Measurements from ENCODE around the gene MPV17L2.
"Not testable (repeated sequence)": the region's sequence is repeated elsewhere in the genome, so short reads cannot be mapped to it uniquely, and the experiment has no call there.

MPV17L2 gene

DNA sequence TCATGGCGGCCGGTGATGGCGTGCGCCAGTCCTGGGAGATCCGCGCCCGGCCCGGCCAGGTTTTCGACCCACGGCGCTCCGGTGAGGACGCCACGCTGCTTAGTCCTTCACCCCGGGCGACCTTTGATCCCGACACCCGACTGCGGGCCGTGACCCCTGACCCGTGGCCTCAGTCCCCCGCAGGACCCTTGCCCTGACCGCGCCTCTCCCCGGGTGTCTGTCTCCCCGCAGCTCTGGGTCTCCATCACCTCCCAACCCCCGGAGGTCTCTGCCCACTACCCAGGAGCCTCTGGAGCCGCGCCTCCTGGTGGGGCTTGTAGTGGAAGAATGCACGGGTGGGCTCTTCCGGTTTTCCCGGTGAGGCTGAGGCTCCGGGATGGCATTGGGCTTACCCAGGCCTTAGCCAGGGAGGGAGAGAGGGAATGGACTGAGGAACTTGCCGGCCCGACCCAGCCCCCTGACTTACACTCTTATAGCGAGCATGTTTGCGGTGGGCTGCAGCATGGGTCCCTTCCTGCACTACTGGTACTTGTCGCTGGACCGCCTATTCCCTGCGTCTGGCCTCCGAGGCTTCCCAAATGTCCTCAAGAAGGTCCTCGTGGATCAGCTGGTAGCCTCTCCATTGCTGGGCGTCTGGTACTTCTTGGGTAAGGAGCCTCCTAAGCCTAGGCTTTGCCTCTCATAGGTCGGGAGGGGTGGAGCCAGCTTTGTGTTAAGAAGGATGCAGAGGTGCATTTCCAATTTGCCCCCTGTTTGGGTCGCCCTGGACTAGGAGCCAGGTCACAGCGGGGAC, 566 bp downstream of the MPV17L2 start:
- no peak for DNase-seq

DNA sequence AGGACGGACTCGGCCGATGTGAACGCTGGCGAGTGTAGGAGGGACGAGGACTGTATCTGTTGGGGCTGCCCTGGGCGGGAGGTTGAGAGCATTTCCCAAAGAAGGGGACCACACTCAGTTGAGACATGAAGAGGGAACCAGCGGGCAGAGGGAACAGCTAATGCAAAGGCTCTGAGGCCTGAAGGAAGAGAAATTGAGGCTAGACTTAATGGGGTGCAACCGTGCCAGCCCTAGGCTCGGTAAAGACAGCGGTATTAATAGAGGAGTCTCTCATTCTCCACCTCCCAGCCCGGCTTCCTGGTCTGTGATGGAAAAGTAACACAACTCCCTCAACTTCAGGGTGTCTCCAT, 1.1 kb downstream of the MPV17L2 start:
- no peak for DNase-seq

DNA sequence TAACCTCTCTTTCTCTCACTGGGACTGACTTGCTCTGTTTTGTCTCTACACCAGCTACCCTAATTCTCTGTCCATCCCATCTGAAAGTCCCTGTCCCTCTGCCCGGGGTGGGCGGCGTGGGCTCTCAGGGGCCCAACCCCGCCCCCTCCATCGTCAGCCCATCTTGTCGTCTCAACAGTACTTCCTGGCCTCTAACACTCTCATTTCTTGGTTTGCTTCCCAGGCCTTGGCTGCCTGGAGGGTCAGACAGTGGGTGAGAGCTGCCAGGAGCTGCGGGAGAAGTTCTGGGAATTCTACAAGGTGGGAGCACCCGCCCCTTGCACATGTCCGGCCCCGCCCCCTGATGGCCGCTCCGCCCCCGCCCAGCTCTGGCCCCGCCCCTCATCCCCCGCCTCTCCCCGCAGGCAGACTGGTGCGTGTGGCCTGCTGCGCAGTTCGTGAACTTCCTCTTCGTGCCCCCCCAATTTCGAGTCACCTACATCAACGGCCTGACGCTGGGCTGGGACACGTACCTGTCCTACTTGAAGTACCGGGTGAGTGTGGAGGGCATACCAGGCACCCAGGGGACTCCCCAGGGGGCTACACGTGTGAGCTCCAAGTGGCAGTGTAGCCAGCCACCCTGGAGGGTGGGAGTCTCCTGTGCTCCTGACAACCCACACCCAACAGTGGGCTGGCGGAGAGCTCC, 1.7 kb downstream of the MPV17L2 start:
- DNase-seq = no peak

DNA sequence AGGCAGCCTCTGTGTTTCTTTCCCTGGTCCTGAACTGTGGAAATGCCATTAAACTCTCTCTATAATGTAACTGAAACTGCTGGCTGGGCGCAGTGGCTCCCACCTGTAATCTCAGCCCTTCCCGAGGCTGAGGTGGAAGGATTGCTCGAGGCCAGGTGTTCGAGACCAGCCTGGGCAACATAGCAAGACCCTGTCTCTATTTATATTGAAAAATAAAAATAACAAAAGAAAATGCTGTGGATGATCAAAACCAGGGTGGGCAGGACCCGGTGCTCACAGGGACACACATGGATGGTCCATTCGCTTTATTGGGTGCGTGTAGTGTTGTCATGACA, 3.5 kb downstream of the MPV17L2 start:
- DNase-seq = no peak

GRCh38 chr19:18197306-18197705, 4.3 kb downstream of the MPV17L2 start:
- DNase-seq = no peak

GRCh38 chr19:18197941-18198340, 4.9 kb downstream of the MPV17L2 start:
- DNase-seq = no peak

GRCh38 chr19:18198374-18198773, 5.4 kb downstream of the MPV17L2 start:
- no peak for DNase-seq

DNA sequence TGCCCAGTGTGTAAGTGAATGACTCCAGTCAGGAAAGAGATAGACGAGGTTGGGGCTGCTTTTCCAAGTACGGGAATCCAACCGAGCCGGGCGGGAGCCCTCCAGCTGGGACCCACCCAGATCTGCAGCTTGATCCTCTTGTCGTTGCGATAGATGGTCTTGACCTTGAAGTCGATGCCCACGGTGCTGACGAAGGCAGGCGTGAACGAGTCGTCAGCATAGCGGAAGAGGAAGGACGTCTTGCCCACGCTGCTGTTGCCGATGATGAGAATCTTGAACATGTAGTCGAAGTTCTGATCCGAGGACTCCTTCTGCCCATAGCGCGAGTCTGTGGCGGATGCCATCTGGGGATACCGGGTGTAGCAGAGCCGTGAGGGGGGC, 9.4 kb downstream of the MPV17L2 start:
- no peak for DNase-seq

DNA sequence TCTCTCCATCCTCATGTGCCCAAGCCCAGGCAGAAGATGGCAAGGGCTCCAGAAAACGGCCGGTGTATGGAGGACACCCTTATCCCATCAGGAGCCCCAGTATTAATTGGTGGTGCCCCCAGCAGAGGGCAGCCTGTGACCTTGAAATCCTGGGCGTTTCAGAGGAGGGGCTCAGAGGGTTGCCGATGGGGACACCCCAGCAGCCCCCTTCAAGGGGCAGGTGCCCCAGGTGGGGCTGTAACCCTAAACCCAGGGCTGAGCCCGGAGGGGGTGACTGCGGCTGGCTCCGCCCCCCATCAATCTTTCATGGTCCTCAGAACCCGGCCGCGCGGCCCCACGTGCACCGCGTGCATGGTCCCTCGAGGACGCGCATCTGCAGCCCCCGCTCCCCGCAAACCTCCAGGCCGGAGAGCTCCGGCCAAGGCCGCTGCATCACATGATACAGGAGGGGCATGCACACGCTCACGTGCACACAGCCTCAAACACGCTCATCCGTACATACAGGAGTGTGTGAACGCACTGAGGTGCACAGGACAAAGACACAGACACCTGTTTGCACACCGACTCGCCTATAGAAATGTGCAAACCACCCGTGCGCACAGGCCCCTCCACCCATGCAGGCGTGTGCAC, 9.9 kb downstream of the MPV17L2 start:
- no peak for DNase-seq

DNA sequence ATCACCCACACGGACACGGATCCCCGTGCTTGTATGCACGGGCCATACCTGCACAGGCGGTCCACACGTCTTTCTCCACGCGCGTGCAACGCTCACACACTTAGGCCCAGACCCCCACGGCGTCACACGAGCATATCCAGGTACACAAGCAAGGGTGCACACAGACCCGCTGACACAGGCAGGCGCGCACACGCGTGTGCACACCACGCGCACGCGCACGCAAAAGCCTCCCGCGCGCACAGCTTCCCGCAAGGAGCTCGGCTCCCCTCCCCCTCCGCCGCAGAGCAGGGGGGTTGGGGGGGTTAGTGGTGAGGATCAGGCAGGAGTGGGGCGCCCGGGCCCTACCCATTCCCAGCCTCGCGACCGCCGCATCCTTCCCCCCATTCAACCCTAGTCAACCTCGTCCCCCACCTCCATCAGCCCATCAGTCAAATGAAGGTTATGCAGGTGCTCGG, 10.4 kb downstream of the MPV17L2 start:
- no peak for DNase-seq

GRCh38 chr19:18203863-18204393, 10.9 kb downstream of the MPV17L2 start, which contains the start of gene RAB3A:
TSS of gene RAB3A (minus strand) at chr19:18204042. CDS start at chr19:18202740, 1,302 bp downstream.
- peak; percentile 100 for DNase-seq

DNA sequence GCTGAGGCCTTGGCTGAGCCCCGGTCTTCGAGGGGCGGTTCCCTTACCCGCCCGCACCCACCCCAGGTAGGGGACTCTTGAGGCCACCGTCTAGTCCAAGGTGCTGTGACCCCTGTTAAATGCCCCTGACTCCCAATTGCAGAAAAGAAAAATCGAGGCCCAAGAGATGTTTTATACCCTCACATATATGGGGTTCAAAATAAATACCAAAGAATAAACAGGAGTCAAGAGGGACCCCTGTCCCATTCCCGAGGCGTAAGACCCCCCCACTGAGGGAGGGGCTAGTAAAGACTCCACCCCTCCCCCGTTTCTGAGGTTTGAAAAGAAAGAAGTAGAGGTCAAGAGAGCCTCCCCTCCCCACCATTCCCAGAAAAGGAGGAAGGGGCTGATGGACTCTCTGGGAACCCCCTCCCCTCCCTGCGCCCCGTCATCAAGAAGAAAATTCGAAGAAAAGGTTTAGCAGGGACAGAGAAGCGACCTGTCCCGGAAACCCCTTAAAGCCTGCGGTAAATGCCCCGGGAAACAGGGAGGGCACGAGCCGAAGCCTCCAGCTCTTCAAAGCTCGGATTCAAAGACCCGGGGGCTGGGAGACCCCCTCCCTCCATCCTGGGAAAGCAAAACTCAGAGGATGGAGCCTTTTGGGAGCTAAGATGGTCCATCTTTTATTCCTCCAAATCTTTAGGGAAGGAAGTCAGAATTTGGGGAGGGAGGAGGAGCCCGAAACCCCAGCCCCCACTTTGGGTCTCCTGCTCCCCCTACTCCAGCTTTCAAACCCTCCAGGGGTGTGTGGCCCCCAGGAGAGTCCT, 11.6 kb downstream of the MPV17L2 start:
- no peak for DNase-seq

DNA sequence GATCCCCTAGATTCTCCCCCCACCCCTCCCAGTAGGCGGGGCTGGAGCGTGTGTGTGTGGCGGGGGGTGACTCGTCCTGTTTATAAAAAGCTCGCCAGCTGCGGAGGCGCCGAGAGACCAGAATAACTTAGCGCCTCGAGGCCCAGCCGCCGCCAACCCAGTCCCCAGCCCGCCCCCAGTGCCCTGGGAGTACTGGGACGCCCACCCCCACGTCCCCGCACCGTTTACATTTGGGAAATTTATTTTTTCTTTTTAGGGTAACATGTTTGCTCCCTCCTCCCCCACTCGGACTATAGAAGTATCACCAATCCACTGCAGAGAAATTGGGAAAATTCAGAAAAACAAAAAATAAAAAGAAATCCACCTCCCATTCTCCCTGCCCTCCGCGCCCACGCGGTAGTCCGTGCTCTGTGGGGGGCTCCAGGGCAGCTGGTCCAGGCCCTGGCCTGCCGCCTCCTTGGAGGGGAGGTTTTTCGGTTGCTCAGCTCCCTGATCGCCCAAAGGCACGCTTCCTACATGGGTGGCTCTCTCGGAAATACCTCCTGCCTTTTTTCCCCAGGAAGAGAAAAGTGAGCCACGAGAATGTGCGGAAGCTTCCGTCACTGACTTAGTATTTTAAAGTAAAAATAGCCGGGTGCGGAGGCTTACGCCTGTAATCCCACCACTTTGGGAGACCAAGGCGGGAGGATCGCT, 12.3 kb downstream of the MPV17L2 start:
- peak; percentile 71 for DNase-seq

DNA sequence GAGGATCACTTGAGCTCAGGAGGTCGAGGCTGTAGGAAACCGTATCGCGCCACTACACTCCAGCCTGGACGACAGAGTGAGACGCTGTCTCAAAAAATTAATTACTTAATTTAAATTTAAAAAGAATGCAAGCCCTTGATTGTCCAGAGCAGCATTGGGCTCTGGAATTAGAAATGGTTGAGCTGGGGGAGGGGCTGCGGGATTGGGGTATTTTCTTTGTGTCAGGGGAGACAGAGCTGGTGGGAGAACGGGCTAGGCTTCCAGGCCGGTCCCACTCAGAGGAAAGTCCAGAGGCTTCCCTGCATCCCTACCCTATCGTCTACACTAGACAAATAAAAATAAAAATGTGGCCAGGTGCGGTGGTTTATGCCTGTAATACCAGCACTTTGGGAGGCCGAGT, 13.0 kb downstream of the MPV17L2 start:
- DNase-seq = no peak

DNA sequence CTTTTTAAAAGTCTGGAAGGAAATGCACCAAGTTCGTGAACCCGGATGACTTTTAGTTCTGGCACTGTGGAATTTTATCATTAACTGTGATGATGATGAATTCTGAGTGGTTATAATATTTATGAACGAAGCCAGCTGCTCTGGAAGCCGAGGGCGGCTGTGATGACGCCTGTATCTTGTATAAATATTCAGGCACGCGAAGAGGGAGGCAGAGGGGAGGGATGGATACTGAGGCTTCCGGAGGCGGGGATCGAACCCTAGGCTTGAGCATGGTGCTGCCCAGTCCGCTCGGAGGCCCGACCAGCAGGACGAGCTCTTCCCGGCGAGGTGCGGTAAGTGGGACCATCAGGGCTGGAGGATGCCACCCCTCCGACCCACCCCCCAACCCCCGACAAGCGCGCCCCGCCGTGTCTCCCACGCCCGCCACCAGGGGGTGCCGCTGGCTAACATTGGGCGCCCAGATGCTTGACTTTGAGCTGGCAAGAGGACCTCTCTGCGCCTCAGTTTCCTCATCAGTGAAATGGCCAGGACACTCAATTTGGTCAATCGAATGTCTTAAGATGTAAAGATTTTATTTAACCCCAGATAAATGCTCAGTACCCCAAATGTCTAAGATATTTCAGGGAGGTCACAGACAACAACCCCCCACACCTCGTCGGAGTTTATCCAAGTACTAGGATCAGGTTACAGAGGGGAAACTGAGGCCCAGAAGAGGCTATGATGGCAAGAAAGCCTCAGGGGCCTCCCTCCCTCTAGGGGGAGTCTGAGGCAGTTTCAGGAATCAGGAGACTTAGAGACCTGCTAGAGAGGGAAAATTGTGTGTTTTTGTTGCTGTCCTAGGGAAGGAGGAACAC, 15.3 kb downstream of the MPV17L2 start:
- peak; percentile 68 for DNase-seq

- DNase-seq = not testable (repeated sequence)
These were observed 16.9 kb downstream of the MPV17L2 start for GRCh38 chr19:18209912-18210311.

GRCh38 chr19:18211683-18212082, 18.7 kb downstream of the MPV17L2 start:
- DNase-seq = no peak

GRCh38 chr19:18214779-18215433, 21.9 kb downstream of the MPV17L2 start:
- DNase-seq = peak; percentile 44

- no peak for DNase-seq
These were observed 23.8 kb downstream of the MPV17L2 start for GRCh38 chr19:18216789-18217188.

GRCh38 chr19:18218159-18218558, 25.1 kb downstream of the MPV17L2 start:
- DNase-seq = no peak

All from fibroblast of skin of abdomen (primary cell).